MCF 10A (cell line): ENCODE measurements around the gene SYDE1. TPM values are rescaled to one million over a fixed set of nuclear protein-coding genes. Genes with fewer than 3 reads are reported as not detected.
"Not testable (repeated sequence)": the region's sequence is repeated elsewhere in the genome, so short reads cannot be mapped to it uniquely, and the experiment has no call there.

Experiments
- BruUV-seq: library from RNA; stranded (reverse); fragments of 400-500 nt; replicated peaks from 2 replicates; lab custom pipeline; 2021; lab: Mats Ljungman, UMichigan
- CTCF ChIA-PET: fragments of 300-600 bp; sonication (Branson Sonifier 250); formaldehyde crosslinking; extraction: SDS; loops from one replicate; lab custom pipeline; 2021; ENCODE audit warnings: antibody characterized with exemption, inconsistent platforms; lab: Yijun Ruan, JAX
- POLR2A ChIA-PET: fragments of 300-600, 350-650 bp; sonication (Branson Sonifier 250); formaldehyde crosslinking; extraction: SDS; loops from one replicate; lab custom pipeline; 2020; ENCODE audit warnings: antibody characterized with exemption, inconsistent platforms; lab: Yijun Ruan, JAX
- DNase-seq: peaks from one replicate; pipeline ENCODE4 v3.0.0-alpha.2; 2018; ENCODE audit not compliant: unreplicated experiment
- H3K27ac Mint-ChIP-seq: one replicate; pipeline ENCODE4 v1.8.0; 2022; ENCODE audit warnings: mild to moderate bottlenecking, low read depth, mixed read lengths; ENCODE audit not compliant: unreplicated experiment
- H3K27me3 Mint-ChIP-seq: one replicate; pipeline ENCODE4 v1.8.0; 2022; ENCODE audit warnings: mixed read lengths; ENCODE audit not compliant: insufficient read depth, unreplicated experiment
- H3K36me3 Mint-ChIP-seq: one replicate; pipeline ENCODE4 v1.8.0; 2022; ENCODE audit warnings: mild to moderate bottlenecking, moderate library complexity, mixed read lengths; ENCODE audit not compliant: insufficient read depth, unreplicated experiment
- H3K4me1 Mint-ChIP-seq: one replicate; pipeline ENCODE4 v1.8.0; 2022; ENCODE audit warnings: mixed read lengths; ENCODE audit not compliant: insufficient read depth, unreplicated experiment
- H3K4me3 Mint-ChIP-seq: one replicate; pipeline ENCODE4 v1.8.0; 2022; ENCODE audit warnings: mild to moderate bottlenecking, moderate library complexity, mixed read lengths; ENCODE audit not compliant: unreplicated experiment
- H3K9me3 Mint-ChIP-seq: one replicate; pipeline ENCODE4 v1.8.0; 2022; ENCODE audit warnings: mixed read lengths; ENCODE audit not compliant: unreplicated experiment
- intact Hi-C: fragments of 100-400 bp; cut with micrococcal nuclease; formaldehyde crosslinking; loops from 2 replicates; pipeline ENCODE4 v1.14.1; 2022
- total RNA-seq: library from RNA; stranded (reverse); gene quantifications from 2 replicates; pipeline ENCODE4 v1.2.3, GENCODE V29; 2022
- TF ChIP-seq, protein P1 (sequence below): fragments of 200-600 bp; IDR thresholded peaks from one replicate; pipeline ENCODE4 v1.8.0; 2022; ENCODE audit warnings: antibody characterized with exemption, mild to moderate bottlenecking; ENCODE audit not compliant: unreplicated experiment

Gene SYDE1
- total RNA-seq, 1 experiment from 2014 or later = 24.2 TPM

DNA sequence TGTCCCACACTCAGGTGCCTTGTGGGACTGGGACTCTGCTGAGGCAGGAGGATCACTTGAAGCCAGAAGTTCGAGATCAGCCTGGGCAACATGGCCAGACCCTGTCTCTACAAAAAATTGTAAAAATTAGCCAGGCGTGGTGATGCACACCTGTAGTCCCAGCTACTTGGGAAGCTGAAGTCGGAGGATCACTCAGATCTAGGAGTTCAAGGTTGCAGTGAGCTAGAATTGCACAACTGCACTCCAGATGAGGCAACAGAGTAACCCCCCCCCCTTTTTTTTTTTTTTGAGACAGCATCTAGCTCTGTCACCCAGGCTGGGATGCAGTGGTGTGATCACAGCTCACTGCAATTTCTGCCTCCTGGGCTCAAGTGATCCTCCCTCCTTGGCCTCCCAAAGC is 11.0 kb upstream of the SYDE1 start:
- TF ChIP-seq, protein P1, sequence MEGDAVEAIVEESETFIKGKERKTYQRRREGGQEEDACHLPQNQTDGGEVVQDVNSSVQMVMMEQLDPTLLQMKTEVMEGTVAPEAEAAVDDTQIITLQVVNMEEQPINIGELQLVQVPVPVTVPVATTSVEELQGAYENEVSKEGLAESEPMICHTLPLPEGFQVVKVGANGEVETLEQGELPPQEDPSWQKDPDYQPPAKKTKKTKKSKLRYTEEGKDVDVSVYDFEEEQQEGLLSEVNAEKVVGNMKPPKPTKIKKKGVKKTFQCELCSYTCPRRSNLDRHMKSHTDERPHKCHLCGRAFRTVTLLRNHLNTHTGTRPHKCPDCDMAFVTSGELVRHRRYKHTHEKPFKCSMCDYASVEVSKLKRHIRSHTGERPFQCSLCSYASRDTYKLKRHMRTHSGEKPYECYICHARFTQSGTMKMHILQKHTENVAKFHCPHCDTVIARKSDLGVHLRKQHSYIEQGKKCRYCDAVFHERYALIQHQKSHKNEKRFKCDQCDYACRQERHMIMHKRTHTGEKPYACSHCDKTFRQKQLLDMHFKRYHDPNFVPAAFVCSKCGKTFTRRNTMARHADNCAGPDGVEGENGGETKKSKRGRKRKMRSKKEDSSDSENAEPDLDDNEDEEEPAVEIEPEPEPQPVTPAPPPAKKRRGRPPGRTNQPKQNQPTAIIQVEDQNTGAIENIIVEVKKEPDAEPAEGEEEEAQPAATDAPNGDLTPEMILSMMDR = no peak
- intact Hi-C loops = loop anchor here (10.0 kb wide), 1 partner anchor 221 kb away; no protein-coding TSS in a partner anchor
- CTCF ChIA-PET = interaction anchor here (0.5 to 0.6 kb wide), 3 partner anchors 55 to 1059 kb away, joined by 3 to 6 read pairs (median 3); no protein-coding TSS in a partner anchor
- POLR2A ChIA-PET = no interaction called here
- Mint-ChIP-seq H3K4me3 (no peak overlapping the region), H3K9me3 (no peaks in the 10 kb centered on the region), H3K36me3 (no peaks in the 10 kb centered on the region), H3K27ac (no peak overlapping the region), H3K4me1 (no peaks in the 10 kb centered on the region), H3K27me3 (no peaks in the 10 kb centered on the region)
- no peak for DNase-seq
- BruUV-seq = no TSS peak

DNA sequence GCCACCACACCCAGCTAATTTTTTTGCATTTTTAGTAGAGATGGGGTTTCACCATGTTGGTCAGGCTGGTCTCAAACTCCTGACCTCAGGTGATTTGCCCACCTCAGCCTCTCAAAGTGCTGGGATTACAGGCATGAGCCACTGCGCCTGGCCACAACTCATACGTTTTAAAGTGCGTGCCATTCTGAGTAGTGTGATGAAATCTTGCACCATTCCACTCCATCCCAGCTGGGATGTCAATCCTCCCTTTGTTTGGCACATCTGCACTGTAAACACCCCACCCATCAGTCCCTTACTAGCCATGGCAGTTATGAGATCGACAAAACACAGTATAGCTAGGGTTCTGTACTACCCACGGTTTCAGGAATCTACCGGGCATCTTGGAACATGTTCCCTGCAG is 9.2 kb upstream of the SYDE1 start:
- BruUV-seq, H3K4me3 Mint-ChIP-seq, H3K27me3 Mint-ChIP-seq, H3K36me3 Mint-ChIP-seq, H3K27ac Mint-ChIP-seq, DNase-seq, H3K4me1 Mint-ChIP-seq, H3K9me3 Mint-ChIP-seq, POLR2A ChIA-PET: not testable (repeated sequence)
- intact Hi-C loops = loop anchor here (10.0 kb wide), 1 partner anchor 223 kb away; no protein-coding TSS in a partner anchor
- CTCF ChIA-PET = interaction anchor here (0.6 to 1.6 kb wide), 4 partner anchors 51 to 560 kb away, joined by 3 to 7 read pairs (median 3); no protein-coding TSS in a partner anchor

- DNase-seq = no peak
- Mint-ChIP-seq H3K4me1 (no peaks in the 10 kb centered on the region), H3K9me3 (peaks cover under 1% of the 10 kb centered on the region), H3K27ac (no peak overlapping the region), H3K36me3 (no peaks in the 10 kb centered on the region), H3K4me3 (no peak overlapping the region), H3K27me3 (no peaks in the 10 kb centered on the region)
- no TSS peak for BruUV-seq
- intact Hi-C loops = loop anchor here (10.0 kb wide), 1 partner anchor 224 kb away; no protein-coding TSS in a partner anchor
- POLR2A ChIA-PET = no interaction called here
- CTCF ChIA-PET = interaction anchor here (0.6 to 1.6 kb wide), 4 partner anchors 50 to 559 kb away, joined by 3 to 7 read pairs (median 3); no protein-coding TSS in a partner anchor
- TF ChIP-seq, protein P1 = no peak
Measured at GRCh38 chr19:15098460-15098859, 8.7 kb upstream of the SYDE1 start.

GRCh38 chr19:15099017-15099582 is 8.1 kb upstream of the SYDE1 start:
- H3K36me3 Mint-ChIP-seq = peaks cover 1% of the 10 kb centered on the region
- no peak overlapping the region for H3K4me3 Mint-ChIP-seq
- intact Hi-C loops = loop anchor here (10.0 kb wide), 1 partner anchor 224 kb away; no protein-coding TSS in a partner anchor
- no peaks in the 10 kb centered on the region for H3K27me3 Mint-ChIP-seq
- peaks cover 7% of the 10 kb centered on the region for H3K9me3 Mint-ChIP-seq
- ChIA-PET POLR2A (no interaction called here), CTCF (interaction anchor here (1.6 to 3.4 kb wide), 2 partner anchors 8 to 63 kb away, joined by 3 to 26 read pairs; no protein-coding TSS in a partner anchor)
- H3K4me1 Mint-ChIP-seq = no peaks in the 10 kb centered on the region
- TF ChIP-seq, protein P1 = no peak
- BruUV-seq = no TSS peak
- no peak for DNase-seq
- H3K27ac Mint-ChIP-seq = no peak overlapping the region
